NCI-H2171 (cell line): ENCODE measurements around the gene MYADML2.

Experiments used
- DNase-seq: peaks from one replicate; lab custom pipeline; 2025; lab: John Stamatoyannopoulos, UW

MYADML2 gene

DNA sequence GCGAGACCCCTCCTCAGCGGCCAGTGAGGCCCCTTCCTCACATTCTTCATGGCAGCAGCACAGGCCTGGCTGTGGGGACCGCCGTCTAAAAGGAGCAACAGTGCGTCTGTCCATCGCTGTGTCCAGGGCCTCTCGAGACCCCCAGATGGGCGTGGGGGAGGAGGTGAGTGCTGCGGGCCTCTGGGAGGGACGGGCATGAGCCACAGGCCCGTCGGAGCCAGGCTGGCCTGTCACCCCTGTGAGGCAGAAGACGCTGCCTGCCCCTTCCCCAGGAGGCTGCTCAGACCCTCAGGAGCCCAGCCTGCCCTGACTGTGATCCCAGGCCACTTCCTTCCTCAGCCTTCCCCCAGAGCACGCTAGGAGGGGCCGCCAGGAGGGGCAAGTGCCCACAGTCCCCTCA lies 7.8 kb downstream of the MYADML2 start:
- no peak for DNase-seq

DNA sequence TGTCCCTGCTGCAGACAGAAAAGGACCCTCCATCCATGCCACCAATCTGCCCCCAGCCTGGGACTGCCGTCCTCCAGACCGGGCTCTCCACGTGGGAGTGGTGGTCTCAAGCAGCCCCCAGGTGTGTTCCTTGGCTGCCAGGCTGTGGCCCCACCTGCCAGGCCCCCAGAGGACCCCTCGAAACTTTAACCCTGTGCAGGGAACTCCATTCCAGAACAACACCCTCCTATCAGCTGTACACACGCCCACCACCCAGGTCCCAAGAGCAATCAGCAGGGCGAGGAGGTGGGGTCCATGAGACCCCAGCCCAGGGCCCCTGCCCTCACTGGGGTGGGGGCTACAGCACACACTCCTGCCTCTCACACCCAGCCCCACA lies 11.3 kb downstream of the MYADML2 start:
- DNase-seq, result no peak

DNA sequence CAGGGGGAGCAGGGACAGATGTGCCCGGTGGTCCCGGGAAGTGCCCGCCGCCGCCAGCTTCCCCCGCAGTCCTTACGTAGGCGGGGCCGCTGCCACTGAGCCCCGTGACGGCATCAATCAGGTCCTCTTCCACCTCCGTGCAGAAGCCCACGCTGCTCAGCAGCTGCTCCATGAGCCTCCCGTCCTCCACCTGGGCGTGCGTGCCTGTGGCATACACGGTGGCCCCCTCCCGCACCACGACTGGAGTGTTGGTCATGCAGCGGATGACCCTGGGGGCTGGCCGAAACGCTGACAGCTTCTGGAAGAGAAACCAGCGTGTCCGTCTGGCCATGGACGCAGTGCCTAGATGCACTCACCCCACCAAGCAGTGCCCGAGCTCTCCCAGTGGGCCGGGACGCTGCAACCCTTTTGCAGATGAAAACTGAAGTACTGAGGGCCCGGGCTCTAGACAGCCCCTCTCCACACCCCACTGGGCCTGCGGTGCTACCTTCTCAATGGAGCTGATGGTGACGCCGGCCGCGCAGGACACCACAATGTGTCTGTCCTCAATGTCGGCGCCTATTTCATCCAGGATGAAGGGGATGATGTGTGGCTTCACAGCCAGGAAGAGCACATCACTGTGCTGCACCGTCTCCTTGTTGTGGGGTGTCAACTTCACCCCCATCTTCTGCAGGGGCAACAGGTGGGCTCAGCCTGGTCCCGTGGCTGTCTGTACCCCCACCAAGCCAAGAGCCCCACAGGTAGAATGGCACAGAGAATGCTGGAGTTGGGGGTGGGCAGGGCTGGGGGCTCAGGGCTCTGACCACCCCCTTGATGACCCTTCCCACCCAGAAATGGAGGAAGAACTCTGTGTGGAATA lies 12.0 kb downstream of the MYADML2 start:
- no peak for DNase-seq

DNA sequence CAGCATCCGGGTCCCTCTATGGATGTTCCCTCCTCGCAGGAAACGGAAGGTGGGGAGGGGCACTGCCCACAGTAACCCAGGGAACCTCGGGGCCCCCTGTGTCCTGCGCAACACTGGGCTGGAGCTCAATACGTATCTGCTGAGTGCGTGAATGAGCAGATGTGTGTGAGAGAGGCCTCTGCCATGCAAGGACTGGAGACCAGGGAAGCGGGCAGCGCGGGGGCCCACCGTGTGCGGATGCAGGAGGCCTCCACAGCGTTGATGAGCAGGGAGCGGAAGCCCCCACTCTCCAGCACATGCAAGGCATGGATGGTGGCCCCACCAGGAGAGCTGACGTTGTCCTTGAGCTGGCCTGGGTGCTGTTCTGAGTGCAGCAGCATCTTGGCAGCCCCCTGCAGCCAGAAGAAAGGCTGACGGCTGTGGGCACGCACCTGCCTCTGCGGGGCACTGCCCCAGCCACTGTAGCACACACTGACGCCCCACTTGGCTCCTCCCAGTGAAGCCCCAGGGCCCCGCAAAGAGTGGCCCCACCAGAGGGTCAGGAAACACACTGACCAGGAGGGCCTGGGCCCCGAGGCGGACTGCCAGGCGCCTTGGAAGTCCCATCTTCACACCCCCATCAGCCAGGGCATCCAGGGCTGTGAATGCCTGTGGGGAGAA lies 12.8 kb downstream of the MYADML2 start:
- DNase-seq, result no peak

DNA sequence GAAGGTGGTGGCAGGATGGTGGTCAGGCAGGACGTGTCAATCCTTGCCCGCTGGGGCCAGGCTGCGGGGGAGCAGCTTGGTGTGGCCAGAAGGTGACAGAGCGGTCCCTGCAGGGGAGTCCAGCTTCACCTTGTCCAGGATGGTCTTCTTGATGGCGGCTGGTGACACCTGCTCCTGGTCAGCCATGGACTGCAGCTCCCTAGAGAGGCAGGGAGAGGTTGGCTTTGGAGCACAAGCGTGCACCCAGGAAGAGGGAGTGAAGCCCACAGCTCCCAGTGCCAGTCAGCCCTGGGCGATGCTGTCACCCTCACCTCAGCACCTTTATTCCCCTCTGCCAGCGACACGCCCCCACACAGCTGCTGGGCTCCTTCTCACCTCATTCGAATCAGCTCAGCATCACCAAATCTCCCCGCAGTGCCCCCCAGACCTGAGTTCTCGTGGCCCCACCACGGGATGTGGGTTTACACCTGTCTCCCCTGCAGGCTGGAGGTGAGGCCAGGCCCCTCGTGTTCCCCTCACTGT lies 13.8 kb downstream of the MYADML2 start:
- no peak for DNase-seq

DNA sequence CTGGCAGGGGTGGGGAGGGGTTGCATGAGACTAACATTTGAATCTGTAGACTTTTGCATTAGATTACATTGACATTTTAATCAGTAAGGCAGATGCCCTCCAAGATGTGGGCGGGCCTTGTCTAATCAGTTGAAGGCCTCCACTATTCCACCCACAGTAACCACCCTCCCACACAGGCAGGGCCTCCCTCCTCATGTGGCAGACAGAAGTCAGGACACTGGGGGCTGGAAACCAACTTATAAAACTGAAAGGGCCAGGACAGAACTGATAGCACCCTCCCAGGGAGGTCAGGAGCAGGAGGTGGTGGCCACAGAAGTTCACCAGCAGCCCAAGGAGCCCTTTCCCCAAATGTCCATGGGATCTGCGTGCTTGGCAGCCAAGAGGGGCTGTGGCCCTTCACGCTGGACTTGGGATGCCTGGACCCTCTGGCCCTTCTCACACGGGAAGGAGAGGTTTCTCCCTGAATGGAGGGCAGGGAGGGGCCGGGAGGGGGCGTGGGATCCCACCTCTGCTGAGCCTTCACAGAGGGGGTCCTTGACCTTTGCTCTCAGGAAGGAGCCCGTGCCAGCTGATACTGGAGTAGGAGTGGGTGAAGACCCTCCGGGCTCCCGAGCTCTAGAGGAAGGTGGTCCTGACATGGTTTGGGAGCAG lies 14.6 kb downstream of the MYADML2 start:
- no peak for DNase-seq

DNA sequence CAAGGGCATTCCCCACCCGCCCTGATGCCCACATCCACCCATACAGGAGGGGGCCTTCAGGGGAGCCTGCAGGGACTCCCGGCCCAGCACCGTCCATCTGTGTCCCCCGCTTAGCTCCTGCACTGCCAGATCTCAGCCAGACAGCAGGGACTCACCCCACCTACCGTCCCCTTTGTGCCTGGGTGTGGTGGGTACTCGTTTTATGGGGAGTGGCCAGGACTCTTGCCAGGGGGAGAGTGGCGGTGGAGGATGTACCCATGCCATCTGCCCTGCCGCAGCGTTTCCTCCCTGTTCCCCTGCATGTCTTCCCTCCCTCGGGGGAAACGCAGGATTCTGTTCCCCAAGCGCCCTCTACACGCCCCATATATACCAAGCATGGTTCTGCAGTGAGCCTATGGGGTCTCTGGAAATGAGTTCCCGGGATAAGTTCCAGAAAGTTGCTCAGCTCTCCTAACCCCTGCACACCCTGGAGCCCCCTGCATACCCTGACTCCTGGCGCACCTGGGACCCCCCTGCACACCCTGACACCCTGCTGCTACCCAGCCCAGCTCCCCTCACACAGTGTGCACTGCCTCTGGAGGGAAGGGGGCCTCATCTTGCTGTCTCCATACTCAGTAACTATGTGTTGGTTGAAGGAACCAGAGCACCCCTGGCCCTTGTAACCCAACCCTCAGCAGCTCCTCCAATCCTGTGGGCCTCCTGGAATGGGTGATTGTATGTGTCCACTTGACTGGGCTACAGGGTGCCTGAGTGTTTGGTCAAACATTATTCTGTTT lies 15.3 kb downstream of the MYADML2 start:
- DNase-seq, result peak; percentile 86

DNA sequence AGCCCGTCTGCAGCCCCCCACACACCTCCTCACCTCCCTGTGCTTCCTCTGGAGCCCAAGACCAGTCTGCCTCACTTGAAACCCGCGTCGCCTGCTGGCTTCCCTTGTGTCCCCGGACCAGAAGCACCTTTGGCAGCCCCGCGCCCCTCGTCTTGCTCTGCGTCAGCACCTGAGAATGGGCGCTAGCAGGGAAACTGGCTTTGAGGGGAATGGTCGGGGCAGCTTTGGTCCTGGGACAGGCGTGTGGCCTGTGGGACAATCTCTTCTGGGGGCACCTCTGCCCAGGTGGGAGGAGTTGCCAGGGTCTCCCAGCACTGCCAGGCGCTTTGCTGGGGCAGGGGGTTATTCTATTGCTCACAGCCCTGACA lies 15.9 kb downstream of the MYADML2 start:
- peak; percentile 57 for DNase-seq

DNA sequence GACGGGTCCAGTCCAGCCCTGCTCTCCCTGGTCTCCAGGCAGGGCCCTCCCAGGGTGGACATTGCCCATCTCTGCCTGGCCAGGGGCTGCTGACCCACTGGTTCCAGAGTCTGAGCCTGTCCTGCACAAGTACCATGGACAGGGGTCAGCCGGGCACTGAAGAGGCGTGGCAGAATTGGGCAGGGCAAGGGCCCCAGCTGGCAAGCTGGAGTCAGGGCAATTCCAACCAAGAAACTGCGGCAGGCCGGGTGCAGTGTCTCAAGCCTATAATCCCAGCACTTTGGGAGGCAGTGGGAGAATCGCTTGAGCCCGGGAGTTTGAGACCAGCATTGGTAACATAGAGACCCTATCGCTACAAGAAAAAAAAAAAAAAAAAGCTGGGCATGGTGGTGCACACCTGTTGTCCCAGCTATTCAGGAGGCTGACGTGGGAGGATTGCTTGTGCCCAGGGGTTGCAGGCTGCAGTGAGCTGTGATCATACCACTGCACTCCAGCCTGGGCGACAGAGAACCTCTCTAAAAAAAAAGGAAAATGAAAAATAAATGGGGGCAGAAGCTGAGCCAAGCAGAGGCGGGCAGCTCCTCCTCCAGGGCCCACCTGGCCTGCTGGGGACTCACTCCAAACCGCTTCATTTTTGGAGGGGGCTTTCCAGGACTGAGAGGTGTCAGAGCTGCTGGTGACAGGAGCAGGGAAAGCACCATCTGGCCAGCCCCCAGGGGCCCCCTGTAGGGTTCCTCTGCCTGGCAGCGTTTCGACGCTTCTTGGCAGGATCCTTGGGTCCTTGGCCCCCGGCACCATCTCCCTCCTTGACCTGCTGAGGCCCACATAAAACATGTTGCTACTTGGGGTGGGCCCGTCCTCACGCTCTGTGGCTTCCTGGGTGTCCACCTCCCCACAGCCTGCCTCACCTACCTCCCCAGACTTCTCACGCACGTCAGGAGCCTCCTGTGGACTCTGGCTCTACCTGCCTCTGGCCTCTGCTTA lies 16.6 kb downstream of the MYADML2 start:
- peak; percentile 69 for DNase-seq

DNA sequence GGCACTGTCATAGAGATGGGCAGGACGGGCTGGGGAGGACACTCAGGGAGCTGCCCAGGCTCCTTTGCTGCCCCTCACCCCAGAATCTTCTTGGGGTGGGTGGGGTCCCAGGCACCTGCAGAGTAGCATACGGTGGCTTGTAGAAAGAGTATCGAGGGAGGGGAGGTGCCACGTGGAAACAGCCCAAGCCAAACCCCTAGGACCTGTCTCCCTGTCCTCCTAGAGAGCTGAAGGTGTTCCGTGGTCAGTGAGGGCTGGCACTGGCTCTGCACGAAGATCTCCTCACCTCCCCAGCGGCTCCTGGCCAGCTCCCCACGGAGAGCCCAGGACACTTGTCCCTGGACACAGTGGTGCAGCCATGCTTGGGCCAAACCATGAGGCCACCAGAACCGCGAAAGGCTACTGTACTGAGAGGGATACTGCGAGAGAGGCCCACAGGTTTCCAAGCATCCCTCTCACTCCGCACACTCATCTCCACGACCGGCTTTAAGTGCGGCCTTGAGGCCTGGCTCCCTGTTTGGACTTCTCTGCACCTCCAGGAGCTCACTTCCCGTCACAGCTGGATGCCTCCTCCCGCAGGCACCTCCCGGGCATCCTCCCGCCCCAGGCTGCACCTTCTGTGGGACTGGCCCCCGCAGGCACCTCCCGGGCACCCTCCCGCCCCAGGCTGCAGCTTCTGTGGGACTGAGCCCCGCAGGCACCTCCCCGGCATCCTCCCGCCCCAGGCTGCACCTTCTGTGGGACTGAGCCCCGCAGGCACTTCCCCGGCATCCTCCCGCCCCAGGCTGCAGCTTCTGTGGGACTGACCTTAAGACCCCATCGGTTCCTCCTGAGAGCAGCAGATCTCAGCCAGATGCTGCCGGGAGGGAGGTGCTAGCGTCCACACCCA lies 17.5 kb downstream of the MYADML2 start:
- DNase-seq, result no peak

DNA sequence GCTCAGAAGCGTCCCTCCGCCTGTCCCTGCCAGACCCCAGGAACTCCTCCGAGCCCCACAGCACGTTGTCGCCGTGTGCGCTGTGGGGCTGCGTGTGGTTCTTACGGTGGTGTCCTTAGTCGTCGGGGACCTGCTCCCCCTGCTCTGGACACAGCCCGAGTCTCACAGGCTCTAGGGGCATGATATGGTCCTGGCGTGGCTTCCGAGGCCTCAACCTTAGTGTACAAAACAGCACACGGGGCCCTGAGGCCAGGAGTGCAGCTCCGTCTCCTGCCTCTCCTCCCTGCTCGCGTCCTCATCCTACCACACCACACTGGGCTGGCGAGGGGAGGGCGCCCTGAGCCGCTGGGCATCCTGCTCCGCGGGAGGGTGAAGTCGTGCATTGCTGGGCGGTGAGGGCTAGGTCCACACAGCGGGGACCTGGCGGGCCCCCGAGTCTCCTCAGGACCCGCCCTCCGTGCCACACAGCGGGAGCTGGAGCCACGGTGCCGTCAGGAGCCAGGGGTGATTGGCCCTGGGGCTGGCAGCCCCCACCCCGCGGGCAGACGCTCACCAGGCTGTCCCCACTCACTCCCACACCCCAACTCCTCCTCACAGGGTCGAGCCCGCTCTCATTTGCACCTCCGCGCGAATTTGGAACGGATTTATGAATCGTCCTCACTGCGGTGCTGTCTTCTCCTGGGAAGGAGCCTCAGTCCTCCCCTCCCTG lies 18.3 kb downstream of the MYADML2 start:
- no peak for DNase-seq

DNA sequence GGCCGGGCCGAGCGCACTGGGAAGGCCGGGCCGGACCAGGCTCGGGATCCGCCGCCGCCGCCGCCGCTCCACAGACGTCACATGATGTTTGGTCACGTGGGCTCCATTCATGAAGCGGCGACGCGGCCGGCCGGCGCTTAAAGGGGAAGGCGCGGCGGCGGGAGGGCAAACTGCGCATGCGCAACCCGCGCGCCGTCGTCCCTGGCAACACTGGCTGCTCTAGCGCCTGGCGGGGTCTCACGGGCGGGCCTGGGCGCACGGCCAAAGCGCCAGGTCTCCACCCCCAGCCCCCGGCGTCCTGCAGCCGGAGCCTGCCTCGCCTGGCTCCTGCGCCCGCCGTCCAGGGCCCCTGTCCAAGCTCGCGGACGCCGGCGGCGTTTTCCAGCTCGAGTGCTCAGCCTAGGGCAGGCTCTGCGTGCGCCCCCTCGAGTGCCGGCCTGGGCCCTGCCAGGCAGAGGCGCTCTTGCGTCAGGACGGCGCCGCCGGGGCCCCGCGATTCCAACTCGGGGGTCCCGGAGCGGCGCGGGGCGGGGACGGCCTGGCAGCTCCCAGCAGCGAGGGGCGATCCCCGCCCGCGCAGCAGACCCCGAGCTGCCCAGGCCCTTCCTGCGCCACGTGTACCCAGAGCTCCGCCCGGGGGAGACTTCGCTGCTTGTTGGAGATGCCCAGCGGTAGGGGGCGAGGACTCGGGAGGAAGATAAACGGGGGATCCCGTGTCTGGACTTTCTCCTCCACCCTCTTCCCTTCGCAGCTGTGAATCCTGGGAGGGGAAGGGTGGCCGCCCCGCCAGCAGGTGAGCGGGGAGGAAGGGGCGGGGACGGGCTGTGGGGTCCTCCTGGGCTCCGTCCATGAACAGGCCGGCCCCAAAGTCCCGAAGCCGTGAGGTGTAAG lies 19.1 kb downstream of the MYADML2 start, which contains the start of gene MAFG:
MAFG (minus strand) TSS at position 83 of the 891 bp plus-strand sequence. CDS start 4,550 bp downstream, outside the sequence.
- peak; percentile 94 for DNase-seq

DNA sequence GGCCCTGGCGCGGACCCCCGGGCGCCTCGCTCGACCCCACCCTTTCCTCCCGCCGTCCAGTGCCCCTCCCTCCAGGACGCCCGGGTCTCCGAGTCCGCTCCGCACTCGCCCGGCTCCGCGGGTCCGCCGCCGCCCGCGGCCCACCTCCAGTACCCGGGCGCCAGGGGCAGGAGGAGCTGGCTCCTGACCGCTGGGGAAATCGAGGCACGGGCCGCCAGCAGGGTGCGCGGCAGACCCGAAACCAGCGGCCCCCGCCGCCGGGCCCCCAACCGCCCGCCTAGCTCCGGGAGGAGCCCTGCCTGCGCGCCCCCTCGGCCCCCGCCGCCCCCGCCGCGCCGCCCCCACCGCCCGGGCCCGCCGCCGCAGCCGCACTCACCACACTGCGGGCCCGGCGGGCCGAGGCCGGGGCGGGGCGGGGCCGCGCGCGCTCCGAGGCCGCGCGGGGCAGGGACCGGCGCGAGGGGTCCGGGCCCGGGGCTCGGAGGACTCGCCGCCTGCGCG lies 19.8 kb downstream of the MYADML2 start:
- DNase-seq, result no peak

DNA sequence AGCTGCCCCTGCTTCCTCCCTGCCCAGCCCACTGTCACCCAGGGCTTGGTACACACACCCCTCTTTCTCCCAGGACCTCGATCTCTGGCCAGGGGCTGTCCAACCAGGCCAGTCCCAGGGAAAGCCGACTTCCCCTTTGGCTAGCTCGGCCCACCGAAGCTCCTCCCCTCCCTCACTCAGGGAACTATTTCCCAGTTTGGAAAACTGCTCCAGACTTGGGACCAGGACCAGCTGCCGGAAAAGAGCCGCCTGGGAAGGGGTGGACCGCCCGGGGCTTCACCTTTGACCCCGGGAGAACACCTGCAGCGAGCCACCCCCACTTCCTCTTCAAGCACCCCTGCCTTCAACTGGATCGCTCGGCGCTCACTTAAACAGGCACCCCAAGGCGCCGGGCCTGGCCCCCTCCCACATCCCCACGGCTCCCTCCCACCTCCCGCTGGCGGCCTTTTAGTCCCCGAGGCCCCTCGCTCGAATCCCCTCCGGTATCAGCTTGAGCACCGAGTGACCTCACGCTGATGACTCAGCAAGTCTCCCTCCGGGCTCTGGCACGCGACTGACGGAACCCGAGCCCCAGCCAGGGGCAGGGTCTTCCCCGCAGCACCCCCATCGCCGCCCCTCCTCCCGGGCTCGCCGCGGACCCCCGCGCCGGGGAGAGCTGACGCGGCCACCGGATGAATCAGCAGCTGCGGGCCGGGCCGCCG lies 20.4 kb downstream of the MYADML2 start:
- no peak for DNase-seq

DNA sequence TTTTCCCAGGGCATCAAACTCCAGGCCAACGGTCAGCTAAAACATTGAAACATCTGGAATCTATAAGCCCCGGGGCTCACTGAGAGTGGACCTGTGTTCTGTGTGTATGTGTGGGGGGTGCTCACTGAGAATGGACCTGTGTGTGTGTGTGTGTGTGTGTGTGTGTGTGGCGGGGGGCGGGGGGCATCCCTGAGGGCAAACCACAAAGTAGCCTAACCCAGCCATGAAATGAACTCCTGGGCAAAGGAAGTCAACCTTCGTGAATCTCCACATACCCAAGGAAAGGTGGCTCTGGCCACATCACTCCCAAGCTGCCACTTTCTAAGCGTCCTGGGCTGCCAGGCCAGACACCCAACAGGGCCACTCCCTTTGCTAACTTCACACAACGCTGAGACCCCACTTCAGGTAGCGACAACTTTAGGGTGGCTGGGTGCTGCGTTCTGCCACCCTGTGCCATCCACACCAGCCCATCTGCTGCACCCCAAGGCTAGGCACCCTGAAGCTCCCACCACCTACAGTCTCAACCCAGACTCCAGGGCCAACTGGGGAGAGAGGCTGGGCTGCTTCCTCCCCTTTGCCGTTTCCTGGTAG lies 21.1 kb downstream of the MYADML2 start:
- DNase-seq, result no peak
